ENCODE data around the gene FRAS1. TPM values are rescaled to one million over a fixed set of nuclear protein-coding genes. Genes with fewer than 3 reads are reported as not detected.

The FRAS1 gene
- total RNA-seq, 1 experiment from 2014 or later = 13.1 TPM

GRCh38 chr4:78347527-78347926, 290.4 kb downstream of the FRAS1 start:
- Histone ChIP-seq H4K20me1 (ENCODE audit: insufficient read depth) (no peaks in the 10 kb centered on the region), H3K4me2 (no peak overlapping the region), H3K27ac (no peak overlapping the region), H2AFZ (no peak overlapping the region), H3K9me3 (ENCODE audit: insufficient read depth, low read depth) (no peaks in the 10 kb centered on the region), H3K36me3 (ENCODE audit: low read depth) (no peaks in the 10 kb centered on the region), H3K4me1 (replicated peaks; ENCODE audit: insufficient read depth) (no peaks in the 10 kb centered on the region), H3K4me3 (no peak overlapping the region), H3K79me2 (ENCODE audit: low read depth) (no peaks in the 10 kb centered on the region), H3F3A (ENCODE audit: insufficient read depth, low read depth) (no peaks in the 10 kb centered on the region), H3K9me2 (ENCODE audit: insufficient read depth) (no peaks in the 10 kb centered on the region), H3K27me3 (ENCODE audit: insufficient read depth, low read depth) (no peaks in the 10 kb centered on the region)
- CTCF ChIA-PET = no interaction called here
- POLR2A ChIA-PET (ENCODE audit: unreplicated experiment) = no interaction called here
- no peak for TF ChIP-seq EZH2 (IDR thresholded peaks at IDR 0.05; ENCODE audit: low read depth)
- TF ChIP-seq CTCF (conservative IDR thresholded peaks at IDR 0.05) = no peak
- BruUV-seq (replicated peaks) = no TSS peak
- no peak for DNase-seq
- intact Hi-C loops (cut with micrococcal nuclease; ENCODE audit: unreplicated experiment) = no loop called here

GRCh38 chr4:78353921-78354320, 296.8 kb downstream of the FRAS1 start:
- no peaks in the 10 kb centered on the region for H4K20me1 ChIP-seq (ENCODE audit: insufficient read depth)
- no peak overlapping the region for H3K4me2 ChIP-seq
- CTCF ChIA-PET = no interaction called here
- no peak for TF ChIP-seq CTCF (conservative IDR thresholded peaks at IDR 0.05)
- DNase-seq = no peak
- no peaks in the 10 kb centered on the region for H3K36me3 ChIP-seq (ENCODE audit: low read depth)
- H3K9me3 ChIP-seq (ENCODE audit: insufficient read depth, low read depth) = no peaks in the 10 kb centered on the region
- intact Hi-C loops (cut with micrococcal nuclease; ENCODE audit: unreplicated experiment) = no loop called here
- no peaks in the 10 kb centered on the region for H3K4me1 ChIP-seq (replicated peaks; ENCODE audit: insufficient read depth)
- no peaks in the 10 kb centered on the region for H3K79me2 ChIP-seq (ENCODE audit: low read depth)
- no peak overlapping the region for H3K27ac ChIP-seq
- H3K27me3 ChIP-seq (ENCODE audit: insufficient read depth, low read depth) = no peaks in the 10 kb centered on the region
- H3K4me3 ChIP-seq = no peak overlapping the region
- BruUV-seq (replicated peaks) = no TSS peak
- no peaks in the 10 kb centered on the region for H3K9me2 ChIP-seq (ENCODE audit: insufficient read depth)
- H2AFZ ChIP-seq = no peak overlapping the region
- H3F3A ChIP-seq (ENCODE audit: insufficient read depth, low read depth) = no peaks in the 10 kb centered on the region
- POLR2A ChIA-PET (ENCODE audit: unreplicated experiment) = interaction anchor here (0.6 kb wide), 1 partner anchor 56 kb away, joined by 9 read pairs; no protein-coding TSS in a partner anchor

- no peak overlapping the region for H3K27ac ChIP-seq
- H3K36me3 ChIP-seq (ENCODE audit: low read depth) = no peaks in the 10 kb centered on the region
- no peaks in the 10 kb centered on the region for H3K9me2 ChIP-seq (ENCODE audit: insufficient read depth)
- intact Hi-C loops (cut with micrococcal nuclease; ENCODE audit: unreplicated experiment) = no loop called here
- no peak overlapping the region for H3K4me2 ChIP-seq
- no peak for TF ChIP-seq CTCF (conservative IDR thresholded peaks at IDR 0.05)
- POLR2A ChIA-PET (ENCODE audit: unreplicated experiment) = no interaction called here
- no peaks in the 10 kb centered on the region for H3F3A ChIP-seq (ENCODE audit: insufficient read depth, low read depth)
- H3K4me3 ChIP-seq = no peak overlapping the region
- no peaks in the 10 kb centered on the region for H3K9me3 ChIP-seq (ENCODE audit: insufficient read depth, low read depth)
- CTCF ChIA-PET = no interaction called here
- H2AFZ ChIP-seq = no peak overlapping the region
- no TSS peak for BruUV-seq (replicated peaks)
- H3K4me1 ChIP-seq (replicated peaks; ENCODE audit: insufficient read depth) = no peaks in the 10 kb centered on the region
- no peak for DNase-seq
- no peaks in the 10 kb centered on the region for H4K20me1 ChIP-seq (ENCODE audit: insufficient read depth)
- no peaks in the 10 kb centered on the region for H3K79me2 ChIP-seq (ENCODE audit: low read depth)
- no peaks in the 10 kb centered on the region for H3K27me3 ChIP-seq (ENCODE audit: insufficient read depth, low read depth)
Measured at GRCh38 chr4:78354782-78355181, 297.7 kb downstream of the FRAS1 start.
